Inferior parietal cortex (tissue), 1 donor: ENCODE measurements around the gene TAF5L.
"Not testable (repeated sequence)": the region's sequence is repeated elsewhere in the genome, so short reads cannot be mapped to it uniquely, and the experiment has no call there.

Experiments used
- DNase-seq: peaks from one replicate; pipeline ENCODE4 v3.0.0-alpha.2; 2016; ENCODE audit errors: extremely low spot score

Gene TAF5L

DNA sequence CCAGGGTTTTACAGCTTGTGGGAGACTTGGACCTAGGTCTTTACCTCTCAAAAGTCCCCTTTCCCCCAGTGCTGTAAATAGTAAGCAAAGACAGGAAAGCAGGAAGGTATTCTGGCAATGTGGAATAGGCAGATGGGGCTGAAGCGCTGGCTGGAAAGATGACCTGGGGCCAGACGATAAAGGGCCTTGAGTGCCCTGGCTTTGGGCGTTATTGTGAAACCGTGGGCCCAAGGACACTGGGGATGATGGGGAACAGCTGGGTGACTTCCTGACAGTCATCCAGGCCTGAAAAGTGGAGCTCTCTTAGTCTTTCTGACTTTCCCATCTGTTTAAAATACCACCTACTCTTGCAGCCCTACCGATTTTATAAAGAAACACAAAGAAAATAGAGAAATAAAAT is 16.5 kb upstream of the TAF5L start:
- no peak for DNase-seq

DNA sequence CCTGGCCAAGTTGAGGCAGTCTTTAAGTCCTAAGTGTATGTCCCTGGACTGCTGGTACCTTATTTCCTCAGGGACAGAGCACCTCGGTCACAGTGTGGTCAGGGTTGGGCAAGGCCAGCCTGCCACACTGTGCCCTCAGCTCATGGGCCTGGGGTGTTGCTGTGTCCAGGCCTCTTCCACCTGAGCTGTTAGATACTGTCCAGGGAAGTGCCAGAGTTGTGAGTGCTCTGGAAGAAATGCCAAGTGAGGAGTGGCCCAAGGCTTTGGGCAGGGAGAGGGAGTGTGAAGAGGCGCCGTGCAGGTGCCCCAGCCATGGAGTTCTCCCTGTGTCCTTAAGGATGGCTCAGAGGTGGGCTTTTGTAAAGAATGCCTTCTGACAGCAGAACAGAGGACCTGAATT is 15.4 kb upstream of the TAF5L start:
- DNase-seq, result no peak

DNA sequence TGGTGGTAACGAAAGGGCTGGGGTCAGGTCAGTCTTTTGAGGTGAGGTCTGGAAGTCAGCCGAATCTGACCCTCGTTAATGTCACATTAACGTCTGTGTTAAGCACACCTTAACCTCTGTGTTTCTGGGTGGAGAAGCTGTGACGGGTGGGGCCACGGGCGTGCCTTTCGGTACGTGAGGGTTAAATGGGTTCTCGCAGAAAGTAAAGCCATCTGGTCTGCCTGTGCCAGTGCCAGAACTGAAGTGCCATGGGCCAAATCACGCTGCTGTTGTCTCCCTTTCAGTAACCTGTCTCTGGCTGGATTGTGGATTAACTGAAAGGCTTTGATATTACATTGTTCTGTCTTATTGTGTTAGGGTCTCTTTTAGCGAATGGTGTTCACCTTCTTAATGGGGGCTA is 14.5 kb upstream of the TAF5L start:
- no peak for DNase-seq

DNA sequence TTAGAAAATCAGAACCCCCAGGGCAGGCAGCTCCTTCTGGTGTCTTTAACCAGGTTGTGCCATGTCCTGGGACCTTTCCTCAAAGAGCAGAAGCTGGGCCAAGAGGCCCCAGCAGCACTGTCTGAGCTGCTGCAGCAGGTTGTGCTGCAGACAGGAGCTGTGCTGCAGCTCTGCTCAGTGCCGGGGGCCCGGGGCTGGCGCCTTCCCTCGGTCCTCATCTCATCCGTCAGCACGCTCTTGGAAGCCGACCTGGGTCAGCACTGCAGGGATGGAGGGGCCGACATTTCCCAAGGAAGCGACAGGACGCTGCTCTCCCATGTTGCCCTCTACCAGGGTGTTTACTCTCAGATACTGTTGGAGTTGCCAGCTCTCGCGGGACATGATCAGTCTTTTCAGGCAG is 11.8 kb upstream of the TAF5L start:
- no peak for DNase-seq

DNA sequence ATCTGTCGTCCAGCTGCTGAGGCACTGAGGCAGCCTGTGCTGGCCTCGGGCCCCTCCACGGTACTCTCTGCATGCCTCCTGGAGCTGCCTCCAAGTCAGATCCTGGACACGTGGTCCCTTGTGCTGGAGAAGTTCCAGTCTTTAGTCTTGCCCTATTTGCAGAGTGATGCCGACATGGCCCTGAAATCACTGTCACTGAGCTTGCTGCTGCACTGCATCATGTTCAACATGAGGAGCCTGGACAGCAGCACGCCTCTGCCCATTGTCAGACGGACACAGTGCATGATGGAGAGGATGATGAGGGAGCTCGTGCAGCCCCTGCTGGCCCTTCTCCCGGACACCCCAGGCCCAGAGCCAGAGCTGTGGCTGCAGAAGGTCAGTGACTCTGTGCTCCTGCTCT is 10.1 kb upstream of the TAF5L start:
- DNase-seq, result no peak

DNA sequence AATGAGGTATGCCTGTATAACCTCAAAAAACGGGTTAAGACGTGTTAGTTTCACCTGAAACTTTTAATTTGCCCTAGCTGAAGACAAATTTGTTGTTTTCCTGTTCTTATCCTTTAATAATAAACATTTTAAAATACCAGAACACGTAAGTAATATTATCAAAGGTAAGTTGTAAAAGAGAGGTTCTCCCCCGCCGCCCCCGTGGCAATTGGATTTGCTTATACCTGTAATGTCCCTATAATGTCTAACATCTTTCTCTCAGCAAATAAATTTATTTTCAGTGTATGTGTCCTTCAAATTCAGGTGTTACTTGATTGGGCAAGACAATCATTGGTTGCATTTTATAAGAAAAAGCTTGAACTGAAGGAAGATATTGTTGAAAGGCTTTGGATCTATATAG is 6.0 kb upstream of the TAF5L start:
- DNase-seq, result no peak

DNA sequence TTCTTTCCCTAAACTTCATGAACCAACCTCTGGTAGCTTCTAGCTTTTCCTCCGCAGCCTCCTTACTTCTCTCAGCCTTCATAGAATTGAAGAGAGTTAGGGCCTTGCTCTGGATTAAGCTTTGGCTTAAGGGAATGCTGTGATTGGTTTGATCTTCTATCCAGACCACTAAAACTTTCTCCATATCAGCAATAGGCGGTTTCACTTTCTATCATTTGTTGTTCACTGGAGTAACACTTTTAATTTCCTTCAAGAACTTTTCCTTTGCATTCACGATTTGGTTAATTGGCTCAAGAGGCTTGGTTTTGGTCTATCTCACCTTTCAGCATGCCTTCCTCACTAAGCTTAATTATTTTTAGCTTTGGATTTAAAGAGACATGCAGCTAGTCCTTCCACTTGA is 5.2 kb upstream of the TAF5L start:
- no peak for DNase-seq

DNA sequence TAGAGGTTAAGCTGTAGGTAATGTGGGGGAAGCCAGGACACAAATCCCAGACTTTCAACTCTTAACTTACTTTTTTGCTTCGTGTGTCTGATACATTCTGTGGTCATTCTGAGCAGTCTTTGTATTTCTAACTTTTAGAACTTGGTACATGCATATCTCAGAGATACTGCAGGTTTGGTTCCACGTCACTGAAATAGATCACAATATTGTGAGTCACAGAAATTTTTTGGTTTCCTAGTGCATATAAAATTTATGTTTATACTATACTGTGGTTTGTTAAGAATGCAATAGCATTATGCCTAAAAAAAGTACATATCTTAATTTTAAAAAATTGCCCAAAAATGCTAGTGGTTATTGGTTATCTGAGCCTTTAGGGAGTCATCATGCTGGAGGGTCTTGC is 3.3 kb upstream of the TAF5L start:
- DNase-seq, result no peak

DNA sequence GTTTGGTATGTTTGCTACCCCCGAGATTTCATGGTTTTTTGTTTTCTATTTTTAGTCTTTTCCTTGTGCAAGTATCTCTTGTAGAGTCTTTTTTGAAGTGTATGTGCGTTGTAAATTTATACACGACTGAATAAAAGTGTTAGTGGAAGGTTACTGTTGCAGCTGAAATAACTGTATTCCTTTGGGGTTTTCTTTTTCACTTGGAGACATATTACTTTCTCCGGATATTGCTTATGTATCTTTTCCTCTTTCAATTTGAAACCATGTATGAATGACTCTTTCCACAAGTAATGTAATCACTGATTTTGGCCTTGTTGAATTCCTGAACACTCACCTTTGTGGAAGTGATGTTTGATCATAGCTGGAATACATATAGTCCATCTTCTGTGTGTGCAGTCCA is 1.1 kb upstream of the TAF5L start:
- DNase-seq, result no peak

DNA sequence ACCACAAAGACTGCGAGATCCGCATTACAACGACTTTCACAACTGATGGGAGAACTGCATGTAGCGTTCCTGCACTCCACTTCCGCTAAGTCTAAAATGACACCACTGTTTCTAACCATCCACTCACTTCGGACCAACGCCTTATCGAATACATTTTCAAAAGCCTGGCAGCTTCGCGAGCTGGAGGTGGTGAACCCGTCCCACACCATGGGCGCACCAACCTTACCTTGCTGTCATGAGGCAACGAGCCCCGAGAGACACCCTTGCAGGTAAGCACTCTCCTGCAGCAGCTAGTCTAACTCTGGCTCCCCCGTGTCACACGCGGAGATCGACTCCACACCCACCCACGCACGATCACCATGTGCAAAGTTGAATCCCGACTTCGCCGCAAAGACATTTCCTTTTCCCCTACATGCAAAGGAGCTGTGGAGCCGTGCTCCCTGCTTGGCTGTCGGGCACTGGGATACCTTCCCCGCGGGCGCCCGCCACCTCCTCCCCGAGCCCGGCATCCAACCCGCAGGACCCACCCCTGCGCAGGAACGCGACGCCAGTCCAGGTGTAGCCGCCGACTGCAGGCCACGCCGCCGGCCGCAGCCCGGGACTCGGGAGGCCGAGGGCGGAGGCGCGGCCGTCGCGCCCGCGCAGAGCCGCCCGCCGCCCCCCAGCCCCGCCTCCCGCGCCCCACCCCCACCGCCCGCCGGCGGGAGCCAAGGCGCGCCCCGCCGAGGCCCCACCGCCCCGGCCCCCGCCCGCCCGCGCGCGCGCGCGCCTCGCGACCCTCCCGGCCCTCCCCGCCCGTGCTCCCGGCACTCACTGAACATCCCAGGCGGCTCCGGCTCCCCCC is 629 bp downstream of the TAF5L start:
- DNase-seq, result peak; percentile 21

DNA sequence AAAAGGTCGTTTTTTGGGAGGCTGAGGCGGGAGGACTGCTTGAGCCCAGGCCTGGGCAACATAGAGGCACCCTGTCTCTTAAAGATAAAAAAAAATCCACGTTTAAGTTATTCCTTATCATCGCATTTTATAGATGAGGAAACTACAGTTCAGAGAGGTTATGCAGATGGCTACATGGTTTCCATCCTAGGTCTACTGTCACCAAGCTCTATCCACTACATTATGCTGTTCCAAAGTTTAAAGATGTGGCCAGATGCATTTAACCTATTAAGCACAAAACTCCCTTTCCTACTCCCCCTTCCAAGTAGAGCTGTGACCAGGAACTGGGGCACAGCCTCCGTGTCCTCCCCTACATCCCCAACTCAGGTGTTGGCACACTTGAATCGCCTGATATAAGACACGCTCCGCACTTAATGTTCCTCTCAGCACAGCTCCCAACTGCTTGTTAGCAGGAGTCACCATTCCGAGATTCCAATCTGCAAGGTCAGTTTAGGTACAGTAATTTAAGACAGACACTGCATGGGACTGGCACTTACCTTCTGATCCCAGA is 1.3 kb downstream of the TAF5L start:
- no peak for DNase-seq

DNA sequence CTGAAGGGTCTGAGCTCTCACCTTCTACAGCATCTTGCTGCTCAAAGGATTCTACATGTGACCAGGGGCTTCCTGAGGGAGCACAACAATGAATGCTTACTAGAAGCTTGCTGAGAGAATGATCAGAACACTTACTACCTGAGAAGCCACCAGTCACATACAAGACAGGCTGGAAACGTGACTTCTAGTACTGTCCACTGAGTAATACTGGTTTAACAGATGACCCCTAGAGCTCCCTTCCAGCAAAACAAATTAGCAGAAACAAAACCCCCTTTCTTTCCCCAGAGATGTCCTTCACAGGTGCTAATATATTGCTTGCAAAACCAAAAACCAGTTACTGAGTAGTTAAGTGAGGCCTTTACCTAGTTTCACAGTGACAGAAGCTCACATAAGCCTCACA is 2.1 kb downstream of the TAF5L start:
- no peak for DNase-seq

DNA sequence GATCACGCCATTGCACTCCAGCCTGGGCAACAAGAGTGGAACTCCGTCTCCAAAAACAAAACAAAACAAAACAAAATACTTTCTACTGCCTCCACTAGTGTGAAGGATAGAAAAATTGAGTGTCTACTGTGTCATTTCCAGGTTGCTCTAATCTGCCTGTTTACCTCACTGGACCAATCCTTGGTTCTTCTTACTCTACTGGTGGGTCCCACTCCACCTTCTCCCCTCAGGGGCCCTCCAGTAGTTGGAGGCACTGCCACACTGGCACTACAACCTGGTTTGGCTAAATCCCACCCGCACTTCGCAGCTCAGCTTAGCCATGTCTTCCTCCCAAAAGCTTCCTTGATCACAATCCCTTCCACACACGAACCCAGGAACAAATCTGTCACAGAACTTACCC is 2.7 kb downstream of the TAF5L start:
- DNase-seq, result no peak

DNA sequence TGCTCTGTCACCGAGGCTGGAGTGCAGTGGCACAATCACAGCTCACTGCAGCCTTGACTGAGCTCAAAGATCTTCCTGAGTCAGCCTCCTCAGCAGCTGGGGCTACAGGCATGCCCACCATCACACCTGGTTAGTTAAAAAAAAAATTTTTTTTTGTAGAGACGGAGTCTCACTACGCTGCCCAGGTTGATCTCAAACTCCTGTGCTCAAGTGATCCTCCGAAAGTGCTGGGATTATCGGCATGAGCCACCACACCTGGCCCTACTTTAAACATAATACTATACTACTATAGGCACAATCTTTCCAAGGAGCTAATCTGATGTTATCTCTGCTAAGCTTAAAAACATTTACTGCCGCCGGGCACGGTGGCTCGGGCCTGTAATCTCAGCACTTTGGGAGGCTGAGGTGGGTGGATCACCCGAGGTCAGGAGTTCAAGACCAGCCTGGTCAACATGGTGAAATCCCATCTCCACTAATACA is 3.2 kb downstream of the TAF5L start:
- DNase-seq, result not testable (repeated sequence)

DNA sequence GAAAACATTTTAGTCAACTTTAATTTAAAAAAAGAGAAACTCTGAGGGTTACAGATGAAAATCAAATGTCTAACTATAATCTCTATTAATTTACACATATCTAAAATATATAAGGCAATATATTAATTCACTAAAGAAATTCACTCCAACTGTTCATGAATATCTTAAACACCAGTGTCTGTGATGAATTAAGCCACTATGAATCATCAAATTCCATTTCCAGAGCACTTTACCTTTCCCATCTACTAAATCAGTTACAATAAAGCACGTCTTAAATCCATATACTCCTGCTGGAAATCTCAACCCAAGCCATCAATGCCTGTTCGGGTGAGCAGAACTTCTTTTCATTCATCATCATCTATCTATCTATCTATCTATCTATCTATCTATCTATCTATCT is 4.3 kb downstream of the TAF5L start:
- DNase-seq, result no peak

DNA sequence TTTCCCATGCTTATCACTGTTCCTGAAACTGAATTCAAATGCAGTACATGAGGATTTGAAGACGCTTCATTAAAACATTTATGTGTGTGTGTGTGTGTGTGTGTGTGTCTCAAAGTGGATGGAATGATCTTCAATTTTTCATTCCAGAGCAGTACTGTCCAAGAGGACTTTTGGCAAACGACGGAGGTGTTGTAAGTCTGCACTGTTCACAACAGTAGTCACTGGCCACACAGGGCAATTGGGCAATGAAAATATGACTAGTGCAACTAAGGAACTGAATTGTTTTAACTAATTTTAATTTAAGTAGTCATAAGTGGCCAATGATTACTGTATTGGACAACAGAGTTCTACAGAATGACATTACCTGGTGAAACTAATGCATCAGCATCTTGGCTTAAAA is 5.0 kb downstream of the TAF5L start:
- no peak for DNase-seq

DNA sequence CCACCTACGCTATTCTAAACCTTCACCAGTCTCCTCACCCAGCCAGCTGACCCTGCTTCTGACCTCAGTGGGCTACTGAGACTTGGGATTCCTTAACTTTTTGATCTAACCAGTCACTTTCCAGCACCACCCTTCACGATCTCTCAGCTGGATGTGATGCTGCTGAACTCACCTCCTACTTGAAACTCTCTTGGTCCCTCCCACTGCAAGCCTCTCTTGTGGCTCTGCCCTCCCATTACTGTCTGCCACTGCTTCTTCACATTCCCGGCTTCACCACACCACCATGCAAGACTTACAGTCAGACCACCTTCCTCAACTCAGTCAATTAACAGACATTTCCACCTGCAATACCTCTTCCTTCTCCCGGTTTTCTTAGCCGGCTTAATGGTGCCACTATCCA is 6.3 kb downstream of the TAF5L start:
- no peak for DNase-seq

DNA sequence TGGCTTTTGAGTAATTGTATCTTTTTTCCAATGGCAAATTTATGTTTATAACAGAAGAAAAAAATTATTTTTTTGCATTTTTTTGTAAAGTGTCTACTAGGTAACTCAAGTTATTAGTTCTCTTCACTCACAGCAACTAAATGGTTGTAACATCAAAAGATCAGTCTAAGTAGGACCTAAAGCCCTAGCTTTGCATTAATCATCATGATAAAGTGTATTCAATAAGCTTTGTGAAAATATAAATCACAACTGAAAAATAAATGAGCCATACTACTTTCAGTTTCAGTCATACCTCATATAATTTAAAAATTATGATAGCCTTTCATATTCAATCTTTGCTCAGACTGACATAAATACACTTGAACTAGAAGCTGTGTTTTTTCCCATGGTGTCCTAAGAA is 6.9 kb downstream of the TAF5L start:
- no peak for DNase-seq

DNA sequence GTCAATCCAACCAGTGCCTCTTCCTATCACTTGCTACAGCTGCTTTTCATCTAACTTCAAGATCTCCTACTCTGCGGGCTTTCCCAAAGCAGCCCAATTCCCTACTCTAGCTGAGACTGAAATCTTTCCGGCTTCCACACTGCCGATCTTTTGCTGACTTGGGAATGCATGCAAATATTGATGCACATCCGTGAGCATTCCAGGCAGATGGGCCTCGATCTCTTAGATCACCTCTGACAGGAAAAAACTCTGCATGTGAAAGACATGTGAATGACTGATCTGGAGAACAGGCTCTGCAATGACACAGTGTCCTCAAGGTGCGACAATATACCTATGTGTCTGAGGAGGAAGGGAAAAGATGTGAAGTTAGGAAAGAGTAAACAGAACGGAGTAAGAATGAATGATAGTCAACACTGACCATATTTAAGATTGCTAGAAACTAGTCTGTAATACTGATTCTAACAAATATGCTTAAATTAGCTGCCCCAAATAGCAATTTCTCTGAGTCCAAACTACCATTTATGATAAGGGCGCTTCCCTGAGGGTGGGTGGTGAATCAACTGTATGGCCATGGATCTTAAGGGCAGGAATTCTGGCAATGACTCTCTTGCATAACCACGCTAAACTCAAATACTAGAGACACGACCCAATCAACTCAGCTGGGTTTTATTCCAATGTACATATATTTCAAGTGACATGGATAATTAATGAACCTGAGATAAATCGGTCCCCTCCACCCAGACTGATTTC is 8.4 kb downstream of the TAF5L start:
- no peak for DNase-seq

DNA sequence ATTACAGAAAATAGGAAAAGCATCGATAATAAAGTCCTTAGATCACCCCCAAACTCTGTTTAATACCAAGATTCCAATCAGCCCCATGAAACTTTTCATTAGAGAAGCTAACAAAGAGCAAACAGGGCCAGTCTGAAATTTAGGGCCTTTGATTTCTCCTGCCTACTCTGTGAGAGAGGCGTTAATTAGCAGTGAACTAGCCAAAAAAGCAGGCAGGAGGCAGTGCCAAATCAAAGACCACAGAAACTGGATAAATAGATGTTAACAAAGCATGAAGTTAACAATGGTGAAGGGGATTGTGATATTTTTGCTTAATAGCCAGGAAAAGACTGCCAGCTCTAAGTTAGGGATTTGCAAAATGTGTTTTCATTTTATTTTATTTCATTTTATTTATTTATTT is 11.2 kb downstream of the TAF5L start:
- DNase-seq, result peak; percentile 18

DNA sequence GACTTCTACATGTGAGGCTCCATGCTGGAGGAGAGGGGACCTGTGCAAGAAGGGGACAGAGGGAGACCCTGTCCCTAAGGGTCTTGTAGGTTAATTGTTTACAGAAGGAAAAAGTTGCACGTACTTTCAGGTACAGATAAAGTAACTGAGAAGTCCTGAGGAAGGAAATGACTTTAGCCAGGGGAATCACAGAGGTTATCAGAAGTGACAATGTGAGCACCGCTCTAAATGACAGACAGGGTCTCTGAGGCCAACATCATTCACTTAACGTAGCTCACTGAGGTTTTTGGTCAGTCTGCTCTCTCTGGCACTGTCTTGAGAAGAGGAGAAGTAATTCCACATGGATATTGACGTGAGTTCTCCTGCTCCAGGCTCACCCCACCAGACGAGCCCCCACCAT is 12.0 kb downstream of the TAF5L start:
- DNase-seq, result no peak

DNA sequence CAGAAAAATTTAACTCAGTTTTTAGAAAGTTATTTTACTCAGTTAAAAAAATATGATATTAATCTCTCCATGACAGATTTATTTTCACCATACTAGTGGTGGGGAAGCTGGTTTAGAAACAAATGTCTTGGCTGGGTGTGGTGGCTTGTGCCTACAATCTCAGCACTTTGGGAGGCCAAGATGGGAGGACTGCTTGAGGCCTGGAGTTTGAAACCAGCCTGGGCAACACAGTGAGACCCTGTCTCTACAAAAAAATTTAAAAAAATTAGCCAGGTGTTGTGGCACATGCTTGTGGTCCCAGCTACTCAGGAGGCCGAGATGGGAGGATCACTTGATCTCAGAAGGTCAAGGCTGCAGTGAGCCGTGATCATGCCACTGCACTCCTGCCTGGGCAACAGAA is 17.3 kb downstream of the TAF5L start:
- no peak for DNase-seq

DNA sequence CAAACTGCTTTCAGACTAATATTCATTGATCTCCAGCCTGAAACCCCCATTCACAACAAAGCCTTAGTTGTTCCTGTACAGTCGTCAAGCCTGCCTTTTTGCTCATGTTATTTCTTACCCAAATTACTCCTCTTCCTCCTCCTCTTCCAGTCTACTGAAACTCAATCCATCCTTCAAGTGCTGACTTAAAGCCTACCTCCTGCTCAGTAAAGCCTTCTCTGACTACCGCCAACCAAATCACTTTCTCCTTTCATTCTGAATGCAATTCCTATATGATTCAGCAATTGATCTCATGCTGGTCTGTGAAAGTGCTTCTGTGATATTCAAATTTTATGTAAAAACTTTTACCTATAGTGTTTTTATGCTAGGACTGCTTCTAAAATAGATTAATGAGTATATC is 18.6 kb downstream of the TAF5L start:
- DNase-seq, result no peak
